Endothelial cell (in vitro differentiated cells): ENCODE results near the gene HIVEP1. TPM values are rescaled to one million over a fixed set of nuclear protein-coding genes. Genes with fewer than 3 reads are reported as not detected.

ENCODE experiments used
- DNase-seq: peaks from one replicate; pipeline ENCODE4 v3.0.0; 2021; ENCODE audit warnings: low spot score
- H3K27ac Mint-ChIP-seq: one replicate; pipeline ENCODE4 v1.8.0; 2021; ENCODE audit warnings: mixed read lengths, inconsistent platforms; ENCODE audit not compliant: unreplicated experiment
- H3K27me3 Mint-ChIP-seq: one replicate; pipeline ENCODE4 v1.8.0; 2021; ENCODE audit warnings: mild to moderate bottlenecking, moderate library complexity, mixed read lengths, inconsistent platforms; ENCODE audit not compliant: unreplicated experiment
- H3K36me3 Mint-ChIP-seq: one replicate; pipeline ENCODE4 v1.8.0; 2021; ENCODE audit warnings: mild to moderate bottlenecking, low read depth, mixed read lengths, inconsistent platforms; ENCODE audit not compliant: unreplicated experiment
- H3K4me1 Mint-ChIP-seq: one replicate; pipeline ENCODE4 v1.8.0; 2021; ENCODE audit warnings: mild to moderate bottlenecking, mixed read lengths, inconsistent platforms; ENCODE audit not compliant: unreplicated experiment
- H3K4me3 Mint-ChIP-seq: one replicate; pipeline ENCODE4 v1.8.0; 2021; ENCODE audit warnings: mild to moderate bottlenecking, mixed read lengths, inconsistent platforms; ENCODE audit not compliant: unreplicated experiment
- H3K9me3 Mint-ChIP-seq: one replicate; pipeline ENCODE4 v1.8.0; 2021; ENCODE audit warnings: mixed read lengths, inconsistent platforms; ENCODE audit not compliant: unreplicated experiment
- CTCF ChIP-seq: fragments of 200-600 bp; sonication (generic); IDR thresholded peaks from one replicate; pipeline ENCODE4 v1.5.0; 2021; ENCODE audit warnings: antibody characterized with exemption; ENCODE audit not compliant: unreplicated experiment
- total RNA-seq: library from RNA; stranded (reverse); fragmentation: NEBNext Ultra II Directional; extraction: Animal tissue kit (Norgen Biotek cat#: 25700); gene quantifications from one replicate; pipeline ENCODE4 v1.2.1, GENCODE V29; 2021; ENCODE audit not compliant: unreplicated experiment

HIVEP1 gene
- total RNA-seq, 1 donor from 2014 or later: 19.0 TPM

- Mint-ChIP-seq H3K27me3 (no peaks in the 10 kb centered on the region), H3K27ac (no peak overlapping the region), H3K36me3 (peaks cover 4% of the 10 kb centered on the region), H3K9me3 (no peaks in the 10 kb centered on the region), H3K4me1 (peaks cover 3% of the 10 kb centered on the region), H3K4me3 (no peak overlapping the region)
- DNase-seq: no peak
- no peak for TF ChIP-seq CTCF
Measured at GRCh38 chr6:12119085-12119588, 107.0 kb downstream of the HIVEP1 start.

GRCh38 chr6:12125396-12125795 lies 113.3 kb downstream of the HIVEP1 start:
- no peak for DNase-seq
- no peak overlapping the region for H3K27ac Mint-ChIP-seq
- no peak overlapping the region for H3K4me3 Mint-ChIP-seq
- no peaks in the 10 kb centered on the region for H3K9me3 Mint-ChIP-seq
- H3K36me3 Mint-ChIP-seq: peaks cover 13% of the 10 kb centered on the region
- H3K4me1 Mint-ChIP-seq: no peaks in the 10 kb centered on the region
- no peaks in the 10 kb centered on the region for H3K27me3 Mint-ChIP-seq
- TF ChIP-seq CTCF: no peak

GRCh38 chr6:12126051-12126450 lies 113.9 kb downstream of the HIVEP1 start:
- H3K4me1 Mint-ChIP-seq: no peaks in the 10 kb centered on the region
- no peaks in the 10 kb centered on the region for H3K9me3 Mint-ChIP-seq
- no peak for TF ChIP-seq CTCF
- DNase-seq: no peak
- no peaks in the 10 kb centered on the region for H3K27me3 Mint-ChIP-seq
- no peak overlapping the region for H3K27ac Mint-ChIP-seq
- H3K4me3 Mint-ChIP-seq: no peak overlapping the region
- H3K36me3 Mint-ChIP-seq: peaks cover 13% of the 10 kb centered on the region

- DNase-seq: no peak
- no peaks in the 10 kb centered on the region for H3K27me3 Mint-ChIP-seq
- H3K27ac Mint-ChIP-seq: no peak overlapping the region
- no peaks in the 10 kb centered on the region for H3K9me3 Mint-ChIP-seq
- no peak for TF ChIP-seq CTCF
- H3K4me3 Mint-ChIP-seq: no peak overlapping the region
- H3K4me1 Mint-ChIP-seq: peaks cover 10% of the 10 kb centered on the region
- H3K36me3 Mint-ChIP-seq: peaks cover 5% of the 10 kb centered on the region
Measured at GRCh38 chr6:12129523-12129922, 117.4 kb downstream of the HIVEP1 start.

- Mint-ChIP-seq H3K4me3 (no peak overlapping the region), H3K36me3 (no peaks in the 10 kb centered on the region), H3K27ac (peak overlapping the region; percentile 27), H3K27me3 (no peaks in the 10 kb centered on the region), H3K9me3 (no peaks in the 10 kb centered on the region), H3K4me1 (peaks cover 16% of the 10 kb centered on the region)
- TF ChIP-seq CTCF: no peak
- DNase-seq: no peak
Measured at GRCh38 chr6:12132351-12133222, 120.5 kb downstream of the HIVEP1 start.
